HEK293 (cell line): ENCODE measurements around the gene GARIN5A.

Experiments used
- FEZF1 ChIP-seq: fragments of 450-650 bp; formaldehyde crosslinking; IDR thresholded peaks from 2 replicates; pipeline ENCODE4 v1.5.1; 2016; ENCODE audit warnings: missing biosample characterization, missing genetic modification characterization
- MYNN ChIP-seq: fragments of 450-650 bp; formaldehyde crosslinking; IDR thresholded peaks from 2 replicates; pipeline ENCODE4 v1.5.1; 2016; ENCODE audit warnings: missing biosample characterization, missing genetic modification characterization, borderline replicate concordance
- TCF7L2 ChIP-seq: IDR thresholded peaks from 2 replicates; pipeline ENCODE4 v1.6.1; 2011; ENCODE audit warnings: low read depth, mild to moderate bottlenecking, inconsistent platforms, low read length, moderate library complexity, borderline replicate concordance
- ZFP41 ChIP-seq: fragments of 450-650 bp; formaldehyde crosslinking; IDR thresholded peaks from 2 replicates; pipeline ENCODE4 v1.5.1; 2016; ENCODE audit warnings: missing biosample characterization, missing genetic modification characterization, borderline replicate concordance
- ZNF366 ChIP-seq: fragments of 450-650 bp; formaldehyde crosslinking; conservative IDR thresholded peaks from 2 replicates; pipeline ENCODE4 v1.5.1; 2016; ENCODE audit warnings: missing biosample characterization, missing genetic modification characterization
- ZNF639 ChIP-seq: fragments of 450-650 bp; formaldehyde crosslinking; IDR thresholded peaks from 2 replicates; pipeline ENCODE4 v1.5.1; 2016; ENCODE audit warnings: missing biosample characterization, missing genetic modification characterization
- ZNF707 ChIP-seq: fragments of 450-650 bp; formaldehyde crosslinking; IDR thresholded peaks from 2 replicates; pipeline ENCODE4 v1.5.1; 2016; ENCODE audit warnings: missing biosample characterization, missing genetic modification characterization
- ZNF768 ChIP-seq: fragments of 450-650 bp; formaldehyde crosslinking; IDR thresholded peaks from 2 replicates; pipeline ENCODE4 v1.5.1; 2018; ENCODE audit warnings: missing biosample characterization, mild to moderate bottlenecking, missing genetic modification characterization
- TF ChIP-seq, protein P1 (sequence below): fragments of 450-650 bp; formaldehyde crosslinking; IDR thresholded peaks from 2 replicates; pipeline ENCODE4 v1.5.1; 2016; ENCODE audit warnings: missing biosample characterization, missing genetic modification characterization, borderline replicate concordance
- TF ChIP-seq, protein P2 (sequence below): fragments of 450-650 bp; formaldehyde crosslinking; IDR thresholded peaks from 2 replicates; pipeline ENCODE4 v1.5.1; 2016; ENCODE audit warnings: missing biosample characterization, missing genetic modification characterization

DNA sequence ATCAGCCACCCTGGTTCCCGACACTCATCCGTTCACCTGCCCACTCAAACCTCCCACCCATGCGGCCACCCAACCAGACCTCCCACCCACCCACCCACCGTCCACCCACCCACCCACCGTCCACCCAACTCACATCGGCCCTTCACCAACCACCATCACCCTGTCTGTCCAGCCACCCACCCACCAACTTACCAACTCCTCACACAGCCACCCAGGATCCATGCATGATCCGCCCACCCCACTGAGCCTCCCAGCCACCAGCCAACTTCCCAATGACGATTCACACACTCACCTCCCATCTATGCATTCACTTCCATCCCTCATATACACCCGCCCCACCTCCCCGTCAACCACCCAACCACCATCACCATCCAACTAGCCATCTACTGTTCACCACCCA lies 30.1 kb upstream of the GARIN5A start:
- TF ChIP-seq TCF7L2 (no peak), FEZF1 (tag by site-specific recombination) (no peak), ZNF707 (tag by site-specific recombination) (no peak), ZNF639 (tag by site-specific recombination) (no peak), MYNN (no peak), ZNF366 (no peak), ZNF768 (no peak), ZFP41 (no peak)
- TF ChIP-seq, protein P1, sequence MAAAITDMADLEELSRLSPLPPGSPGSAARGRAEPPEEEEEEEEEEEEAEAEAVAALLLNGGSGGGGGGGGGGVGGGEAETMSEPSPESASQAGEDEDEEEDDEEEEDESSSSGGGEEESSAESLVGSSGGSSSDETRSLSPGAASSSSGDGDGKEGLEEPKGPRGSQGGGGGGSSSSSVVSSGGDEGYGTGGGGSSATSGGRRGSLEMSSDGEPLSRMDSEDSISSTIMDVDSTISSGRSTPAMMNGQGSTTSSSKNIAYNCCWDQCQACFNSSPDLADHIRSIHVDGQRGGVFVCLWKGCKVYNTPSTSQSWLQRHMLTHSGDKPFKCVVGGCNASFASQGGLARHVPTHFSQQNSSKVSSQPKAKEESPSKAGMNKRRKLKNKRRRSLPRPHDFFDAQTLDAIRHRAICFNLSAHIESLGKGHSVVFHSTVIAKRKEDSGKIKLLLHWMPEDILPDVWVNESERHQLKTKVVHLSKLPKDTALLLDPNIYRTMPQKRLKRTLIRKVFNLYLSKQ (tag by site-specific recombination), result no peak
- TF ChIP-seq, protein P2, sequence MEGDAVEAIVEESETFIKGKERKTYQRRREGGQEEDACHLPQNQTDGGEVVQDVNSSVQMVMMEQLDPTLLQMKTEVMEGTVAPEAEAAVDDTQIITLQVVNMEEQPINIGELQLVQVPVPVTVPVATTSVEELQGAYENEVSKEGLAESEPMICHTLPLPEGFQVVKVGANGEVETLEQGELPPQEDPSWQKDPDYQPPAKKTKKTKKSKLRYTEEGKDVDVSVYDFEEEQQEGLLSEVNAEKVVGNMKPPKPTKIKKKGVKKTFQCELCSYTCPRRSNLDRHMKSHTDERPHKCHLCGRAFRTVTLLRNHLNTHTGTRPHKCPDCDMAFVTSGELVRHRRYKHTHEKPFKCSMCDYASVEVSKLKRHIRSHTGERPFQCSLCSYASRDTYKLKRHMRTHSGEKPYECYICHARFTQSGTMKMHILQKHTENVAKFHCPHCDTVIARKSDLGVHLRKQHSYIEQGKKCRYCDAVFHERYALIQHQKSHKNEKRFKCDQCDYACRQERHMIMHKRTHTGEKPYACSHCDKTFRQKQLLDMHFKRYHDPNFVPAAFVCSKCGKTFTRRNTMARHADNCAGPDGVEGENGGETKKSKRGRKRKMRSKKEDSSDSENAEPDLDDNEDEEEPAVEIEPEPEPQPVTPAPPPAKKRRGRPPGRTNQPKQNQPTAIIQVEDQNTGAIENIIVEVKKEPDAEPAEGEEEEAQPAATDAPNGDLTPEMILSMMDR, result no peak
